OCI-LY7 (cell line): Measurements from ENCODE around the gene SKAP2. TPM values are rescaled to one million over a fixed set of nuclear protein-coding genes. Genes with fewer than 3 reads are reported as not detected.

Experiments used
- BruUV-seq: library from RNA; stranded (reverse); fragments of 400-500 nt; replicated peaks from 2 replicates; lab custom pipeline; 2021; lab: Mats Ljungman, UMichigan
- CTCF ChIA-PET: fragments of 300-600 bp; sonication (Branson Sonifier 250); formaldehyde crosslinking; loops from one replicate; lab custom pipeline; 2022; ENCODE audit warnings: antibody characterized with exemption; ENCODE audit not compliant: unreplicated experiment; lab: Charles Lee
- POLR2A ChIA-PET: fragments of 300-600 bp; sonication (Branson Sonifier 250); formaldehyde crosslinking; loops from one replicate; lab custom pipeline; 2022; ENCODE audit warnings: antibody characterized with exemption; lab: Charles Lee
- DNase-seq: peaks from one replicate; pipeline ENCODE4 v3.0.0-alpha.2; 2015; ENCODE audit warnings: low spot score
- H2AFZ ChIP-seq: fragments of 200-600 bp; sonication (generic), shearing (Covaris generic); 2 replicates; pipeline ENCODE4 v1.6.1; 2014; ENCODE audit warnings: mild to moderate bottlenecking, antibody characterized with exemption, low read length, moderate library complexity
- H3K27ac ChIP-seq: fragments of 200-600 bp; sonication (generic); 2 replicates; pipeline ENCODE4 v1.5.1; 2014; ENCODE audit warnings: mixed run types, low read depth, mild to moderate bottlenecking, moderate library complexity, low read length, inconsistent platforms; ENCODE audit not compliant: poor library complexity, severe bottlenecking
- H3K36me3 ChIP-seq: fragments of 200-600 bp; sonication (generic); 2 replicates; pipeline ENCODE4 v1.6.1; 2014; ENCODE audit warnings: mild to moderate bottlenecking, antibody characterized with exemption, low read length, moderate library complexity, mixed read lengths; ENCODE audit not compliant: insufficient read depth
- H3K4me1 ChIP-seq: fragments of 200-600 bp; sonication (generic); 2 replicates; pipeline ENCODE4 v1.5.1; 2014; ENCODE audit warnings: mild to moderate bottlenecking, low read length; ENCODE audit not compliant: insufficient read depth, poor library complexity, severe bottlenecking
- H3K4me2 ChIP-seq: fragments of 200-600 bp; sonication (generic); 2 replicates; pipeline ENCODE4 v1.6.1; 2014; ENCODE audit warnings: mild to moderate bottlenecking, low read length
- H3K4me3 ChIP-seq: fragments of 200-600 bp; sonication (generic); 2 replicates; pipeline ENCODE4 v1.5.1; 2014; ENCODE audit warnings: mild to moderate bottlenecking, low read depth, low read length; ENCODE audit not compliant: poor library complexity, severe bottlenecking
- H3K79me2 ChIP-seq: fragments of 200-600 bp; sonication (generic); 2 replicates; pipeline ENCODE4 v1.6.1; 2016; ENCODE audit warnings: low read depth, mild to moderate bottlenecking, low read length, moderate library complexity, mixed read lengths; ENCODE audit not compliant: insufficient read depth
- H3K9me2 ChIP-seq: fragments of 200-600 bp; sonication (generic); 2 replicates; pipeline ENCODE4 v1.6.1; 2016; ENCODE audit warnings: mild to moderate bottlenecking, low read length, mixed read lengths; ENCODE audit not compliant: insufficient read depth
- H3K9me3 ChIP-seq: fragments of 200-600 bp; sonication (generic); 2 replicates; pipeline ENCODE4 v1.6.1; 2014; ENCODE audit warnings: mild to moderate bottlenecking, mixed run types, low read length, mixed read lengths
- H4K20me1 ChIP-seq: fragments of 200-600 bp; sonication (generic); 2 replicates; pipeline ENCODE4 v1.6.1; 2014; ENCODE audit warnings: mild to moderate bottlenecking, antibody characterized with exemption, low read length, moderate library complexity, mixed read lengths; ENCODE audit not compliant: insufficient read depth
- EZH2phosphoT487 ChIP-seq: fragments of 200-600 bp; sonication (generic); IDR thresholded peaks from 2 replicates; pipeline ENCODE4 v1.6.1; 2018; ENCODE audit warnings: low read depth, borderline replicate concordance, mild to moderate bottlenecking, mixed run types, antibody characterized with exemption, low read length, moderate library complexity, mixed read lengths
- intact Hi-C: fragments of 100-400 bp; cut with micrococcal nuclease; formaldehyde crosslinking; loops from one replicate; pipeline ENCODE4 v1.10.0; 2022; ENCODE audit not compliant: unreplicated experiment
- total RNA-seq, 2 experiments: library from RNA; depleted of rRNA in 1 of 2; stranded (reverse); fragments of >200 nt in 1 of 2; shearing (Covaris generic) in 1 of 2; gene quantifications; 2 replicates each; pipeline ENCODE4 v1.2.3, GENCODE V29; 2014 to 2022
- TF ChIP-seq, protein P1 (sequence below): fragments of 200-600 bp; sonication (generic); conservative IDR thresholded peaks from 2 replicates; pipeline ENCODE4 v1.5.1; 2014; ENCODE audit warnings: mild to moderate bottlenecking, antibody characterized with exemption, low read length, moderate library complexity, mixed read lengths

The SKAP2 gene
- total RNA-seq, 2 experiments from 2014 or later, result 15.5 to 54.8 TPM

DNA sequence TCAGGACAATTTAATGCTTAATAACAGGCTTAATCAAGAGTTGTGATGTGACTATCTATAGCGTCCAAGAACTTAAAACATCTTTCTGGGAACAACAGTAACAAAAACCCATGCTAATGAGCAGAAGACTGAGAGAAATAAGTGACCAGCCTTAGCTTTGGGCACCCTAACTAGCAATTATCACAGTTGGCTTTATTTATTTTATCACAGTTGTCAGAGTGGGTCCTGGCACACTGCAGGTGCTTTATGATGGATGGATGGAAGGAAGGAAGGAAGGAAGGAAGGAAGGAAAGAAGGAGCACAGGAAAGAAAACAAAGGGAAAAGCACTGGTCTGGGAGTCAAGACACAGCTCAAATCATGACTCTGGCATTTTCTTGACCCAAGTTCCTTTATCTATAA, 181.1 kb downstream of the SKAP2 start:
- no peaks in the 10 kb centered on the region for H3K9me2 ChIP-seq
- no peak for TF ChIP-seq EZH2phosphoT487
- TF ChIP-seq, protein P1, sequence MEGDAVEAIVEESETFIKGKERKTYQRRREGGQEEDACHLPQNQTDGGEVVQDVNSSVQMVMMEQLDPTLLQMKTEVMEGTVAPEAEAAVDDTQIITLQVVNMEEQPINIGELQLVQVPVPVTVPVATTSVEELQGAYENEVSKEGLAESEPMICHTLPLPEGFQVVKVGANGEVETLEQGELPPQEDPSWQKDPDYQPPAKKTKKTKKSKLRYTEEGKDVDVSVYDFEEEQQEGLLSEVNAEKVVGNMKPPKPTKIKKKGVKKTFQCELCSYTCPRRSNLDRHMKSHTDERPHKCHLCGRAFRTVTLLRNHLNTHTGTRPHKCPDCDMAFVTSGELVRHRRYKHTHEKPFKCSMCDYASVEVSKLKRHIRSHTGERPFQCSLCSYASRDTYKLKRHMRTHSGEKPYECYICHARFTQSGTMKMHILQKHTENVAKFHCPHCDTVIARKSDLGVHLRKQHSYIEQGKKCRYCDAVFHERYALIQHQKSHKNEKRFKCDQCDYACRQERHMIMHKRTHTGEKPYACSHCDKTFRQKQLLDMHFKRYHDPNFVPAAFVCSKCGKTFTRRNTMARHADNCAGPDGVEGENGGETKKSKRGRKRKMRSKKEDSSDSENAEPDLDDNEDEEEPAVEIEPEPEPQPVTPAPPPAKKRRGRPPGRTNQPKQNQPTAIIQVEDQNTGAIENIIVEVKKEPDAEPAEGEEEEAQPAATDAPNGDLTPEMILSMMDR, result no peak
- peaks cover 1% of the 10 kb centered on the region for H3K4me1 ChIP-seq
- H3K9me3 ChIP-seq, result no peaks in the 10 kb centered on the region
- intact Hi-C loops, result no loop called here
- no peaks in the 10 kb centered on the region for H3K79me2 ChIP-seq
- CTCF ChIA-PET, result no interaction called here
- no peak overlapping the region for H3K4me3 ChIP-seq
- no peak overlapping the region for H2AFZ ChIP-seq
- H3K4me2 ChIP-seq, result no peak overlapping the region
- H3K36me3 ChIP-seq, result no peaks in the 10 kb centered on the region
- POLR2A ChIA-PET, result interaction anchor here (0.7 to 1.8 kb wide), 4 partner anchors 27 to 626 kb away, joined by 3 read pairs; no protein-coding TSS in a partner anchor
- no peak overlapping the region for H3K27ac ChIP-seq
- DNase-seq, result no peak
- BruUV-seq, result no TSS peak
- H4K20me1 ChIP-seq, result no peaks in the 10 kb centered on the region

DNA sequence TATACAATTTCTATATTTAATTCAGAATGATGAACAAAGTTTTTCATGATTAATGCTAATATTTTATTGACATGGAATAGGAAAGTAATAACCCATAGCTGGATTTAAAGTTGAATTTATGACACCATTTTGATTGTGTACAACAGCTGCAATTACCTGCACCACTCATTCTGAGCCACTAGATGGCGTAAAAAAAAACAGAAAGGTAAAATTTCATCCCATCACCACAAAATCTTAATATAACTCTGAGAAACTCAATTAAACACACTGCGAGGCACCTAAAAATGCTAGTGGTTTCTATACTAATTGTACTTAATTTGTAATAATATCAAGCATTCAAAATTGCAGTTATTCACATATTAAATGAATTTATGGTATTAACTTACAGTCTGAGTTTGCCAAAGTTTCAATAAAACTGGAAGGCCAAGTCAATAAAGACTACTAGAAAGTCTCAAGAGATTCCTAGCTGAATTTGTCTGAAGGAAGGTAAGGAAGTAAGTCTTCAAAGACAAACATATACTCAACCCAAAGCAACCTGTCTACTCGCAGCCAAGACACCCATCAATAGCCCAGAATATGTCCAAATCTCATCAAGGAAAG, 182.5 kb downstream of the SKAP2 start:
- Histone ChIP-seq H3K79me2 (no peaks in the 10 kb centered on the region), H3K4me1 (no peaks in the 10 kb centered on the region), H3K27ac (no peak overlapping the region), H4K20me1 (no peaks in the 10 kb centered on the region), H3K4me3 (no peak overlapping the region), H3K36me3 (no peaks in the 10 kb centered on the region), H3K9me3 (no peaks in the 10 kb centered on the region), H3K4me2 (no peak overlapping the region), H3K9me2 (no peaks in the 10 kb centered on the region), H2AFZ (0 out of 2 replicates have a peak overlapping the region, but pooled peaks have one; percentile 18)
- intact Hi-C loops, result no loop called here
- TF ChIP-seq, protein P1, result peak; percentile 95
- no peak for TF ChIP-seq EZH2phosphoT487
- ChIA-PET POLR2A (interaction anchor here (0.6 to 2.3 kb wide), 7 partner anchors 8 to 450 kb away, joined by 3 to 9 read pairs (median 3); no protein-coding TSS in a partner anchor), CTCF (interaction anchor here (0.6 to 1.6 kb wide), 2 partner anchors 22 to 479 kb away, joined by 3 to 4 read pairs; no protein-coding TSS in a partner anchor)
- DNase-seq, result peak; percentile 45
- no TSS peak for BruUV-seq

DNA sequence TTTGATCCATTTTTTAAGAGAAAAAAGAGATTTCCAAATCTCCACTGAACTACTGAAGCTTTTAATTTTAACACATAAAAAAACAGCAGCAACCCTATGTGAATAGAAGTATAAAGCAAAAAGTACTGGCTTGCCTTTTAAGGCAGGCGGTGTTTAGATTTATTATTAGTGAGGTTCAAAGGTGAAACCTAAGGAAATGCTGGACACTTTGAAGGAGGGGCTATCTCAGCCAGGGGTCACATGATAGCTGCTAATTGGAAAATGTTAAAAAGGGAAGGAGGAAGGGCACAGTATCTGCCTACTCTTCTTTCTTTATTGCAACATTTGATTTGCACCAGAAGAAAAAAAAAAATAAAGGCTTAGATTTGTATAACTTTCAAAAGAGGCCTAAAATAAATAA, 183.8 kb downstream of the SKAP2 start:
- H3K27ac ChIP-seq, result no peak overlapping the region
- H3K4me3 ChIP-seq, result no peak overlapping the region
- ChIA-PET POLR2A (interaction anchor here (0.6 to 2.3 kb wide), 6 partner anchors 9 to 283 kb away, joined by 3 to 9 read pairs (median 3); no protein-coding TSS in a partner anchor), CTCF (no interaction called here)
- no peaks in the 10 kb centered on the region for H4K20me1 ChIP-seq
- no peaks in the 10 kb centered on the region for H3K9me2 ChIP-seq
- H3K4me2 ChIP-seq, result no peak overlapping the region
- intact Hi-C loops, result no loop called here
- H3K36me3 ChIP-seq, result no peaks in the 10 kb centered on the region
- no peaks in the 10 kb centered on the region for H3K79me2 ChIP-seq
- no peak for TF ChIP-seq EZH2phosphoT487
- H2AFZ ChIP-seq, result no peak overlapping the region
- H3K9me3 ChIP-seq, result no peaks in the 10 kb centered on the region
- DNase-seq, result no peak
- H3K4me1 ChIP-seq, result no peaks in the 10 kb centered on the region
- BruUV-seq, result no TSS peak
